ENCODE measurements around the gene PDXK. TPM values are rescaled to one million over a fixed set of nuclear protein-coding genes. Genes with fewer than 3 reads are reported as not detected.
"Not testable (repeated sequence)": the region's sequence is repeated elsewhere in the genome, so short reads cannot be mapped to it uniquely, and the experiment has no call there.

PDXK gene
- total RNA-seq, 1 experiment from 2014 or later: 210 TPM

- intact Hi-C loops (cut with micrococcal nuclease): loop anchor here (2.0 kb wide), 1 partner anchor 16 kb away; no protein-coding TSS in a partner anchor
- peak; percentile 79 for DNase-seq (ENCODE audit: unreplicated experiment)
- Mint-ChIP-seq H3K27me3 (ENCODE audit: insufficient read depth, unreplicated experiment) (no peaks in the 10 kb centered on the region), H3K36me3 (ENCODE audit: insufficient read depth, unreplicated experiment) (no peaks in the 10 kb centered on the region), H3K4me3 (ENCODE audit: unreplicated experiment) (peak overlapping the region; percentile 46), H3K9me3 (ENCODE audit: unreplicated experiment) (no peaks in the 10 kb centered on the region), H3K27ac (ENCODE audit: low read depth, unreplicated experiment) (peak overlapping the region; percentile 96), H3K4me1 (ENCODE audit: insufficient read depth, unreplicated experiment) (peaks cover 28% of the 10 kb centered on the region)
- POLR2A ChIA-PET: interaction anchor here (0.8 to 3.8 kb wide), 11 partner anchors 9 to 65 kb away, joined by 3 to 37 read pairs (median 5); partner anchors contain the start of genes HSF2BP and RRP1B
- BruUV-seq (replicated peaks): TSS peak; percentile 51
- CTCF ChIA-PET: no interaction called here
- no peak for TF ChIP-seq CTCF (IDR thresholded peaks at IDR 0.05; ENCODE audit: unreplicated experiment)
Measured at GRCh38 chr21:43712268-43712942, 6.5 kb upstream of the PDXK start.

- H3K27ac Mint-ChIP-seq (ENCODE audit: low read depth, unreplicated experiment): peak overlapping the region; percentile 96
- H3K4me3 Mint-ChIP-seq (ENCODE audit: unreplicated experiment): peak overlapping the region; percentile 46
- H3K4me1 Mint-ChIP-seq (ENCODE audit: insufficient read depth, unreplicated experiment): peaks cover 28% of the 10 kb centered on the region
- not testable (repeated sequence) for H3K36me3 Mint-ChIP-seq (ENCODE audit: insufficient read depth, unreplicated experiment); BruUV-seq (replicated peaks); H3K9me3 Mint-ChIP-seq (ENCODE audit: unreplicated experiment); H3K27me3 Mint-ChIP-seq (ENCODE audit: insufficient read depth, unreplicated experiment); DNase-seq (ENCODE audit: unreplicated experiment)
- POLR2A ChIA-PET: interaction anchor here (0.8 to 3.8 kb wide), 10 partner anchors 9 to 65 kb away, joined by 3 to 37 read pairs (median 5); partner anchors contain the start of genes HSF2BP and RRP1B
- intact Hi-C loops (cut with micrococcal nuclease): loop anchor here (2.0 kb wide), 1 partner anchor 16 kb away; no protein-coding TSS in a partner anchor
- CTCF ChIA-PET: interaction anchor here (0.5 to 0.9 kb wide), 2 partner anchors 15 to 22 kb away, joined by 3 to 5 read pairs; no protein-coding TSS in a partner anchor
Measured at GRCh38 chr21:43713123-43713522, 5.8 kb upstream of the PDXK start.

- Mint-ChIP-seq H3K4me1 (ENCODE audit: insufficient read depth, unreplicated experiment) (peaks cover 16% of the 10 kb centered on the region), H3K27ac (ENCODE audit: low read depth, unreplicated experiment) (no peak overlapping the region), H3K9me3 (ENCODE audit: unreplicated experiment) (no peaks in the 10 kb centered on the region), H3K27me3 (ENCODE audit: insufficient read depth, unreplicated experiment) (no peaks in the 10 kb centered on the region), H3K4me3 (ENCODE audit: unreplicated experiment) (no peak overlapping the region), H3K36me3 (ENCODE audit: insufficient read depth, unreplicated experiment) (peaks cover 12% of the 10 kb centered on the region)
- DNase-seq (ENCODE audit: unreplicated experiment): no peak
- no TSS peak for BruUV-seq (replicated peaks)
- no peak for TF ChIP-seq CTCF (IDR thresholded peaks at IDR 0.05; ENCODE audit: unreplicated experiment)
- intact Hi-C loops (cut with micrococcal nuclease): no loop called here
- POLR2A ChIA-PET: interaction anchor here (0.7 to 2.1 kb wide), 3 partner anchors 9 to 22 kb away, joined by 3 to 8 read pairs (median 3); no protein-coding TSS in a partner anchor
- CTCF ChIA-PET: no interaction called here
Measured at GRCh38 chr21:43716376-43717165, 2.4 kb upstream of the PDXK start.

- ChIA-PET CTCF (no interaction called here), POLR2A (interaction anchor here (1.1 to 2.1 kb wide), 3 partner anchors 8 to 41 kb away, joined by 3 to 8 read pairs (median 3); no protein-coding TSS in a partner anchor)
- no peak for DNase-seq (ENCODE audit: unreplicated experiment)
- Mint-ChIP-seq H3K27me3 (ENCODE audit: insufficient read depth, unreplicated experiment) (no peaks in the 10 kb centered on the region), H3K27ac (ENCODE audit: low read depth, unreplicated experiment) (no peak overlapping the region), H3K4me3 (ENCODE audit: unreplicated experiment) (peak overlapping the region; percentile 85), H3K36me3 (ENCODE audit: insufficient read depth, unreplicated experiment) (peaks cover 12% of the 10 kb centered on the region), H3K4me1 (ENCODE audit: insufficient read depth, unreplicated experiment) (peaks cover 16% of the 10 kb centered on the region), H3K9me3 (ENCODE audit: unreplicated experiment) (no peaks in the 10 kb centered on the region)
- TF ChIP-seq CTCF (IDR thresholded peaks at IDR 0.05; ENCODE audit: unreplicated experiment): no peak
- BruUV-seq (replicated peaks): no TSS peak
- intact Hi-C loops (cut with micrococcal nuclease): no loop called here
Measured at GRCh38 chr21:43717166-43717853, 1.6 kb upstream of the PDXK start.
